Gastrocnemius medialis (tissue), 4 donors: ENCODE measurements around the gene SPIB.
"Not testable (repeated sequence)": the region's sequence is repeated elsewhere in the genome, so short reads cannot be mapped to it uniquely, and the experiment has no call there.

Experiments used
- POLR2A ChIP-seq, 2 donors: fragments of 450-650 bp; IDR thresholded peaks; one replicate each; pipeline ENCODE4 v1.6.1; 2017; ENCODE audit warnings: antibody characterized with exemption in 2 of 2, mild to moderate bottlenecking in 2 of 2, moderate library complexity in 2 of 2
- TF ChIP-seq, protein P1 (sequence below), 5 experiments: fragments of 450-650 bp in 3 of 5; fragments of 200-600 bp in 2 of 5; sonication (generic) in 2 of 5; IDR thresholded peaks in 4 of 5; conservative IDR thresholded peaks in 1 of 5; 1 replicate in 4 of 5; 2 replicates in 1 of 5; pipeline ENCODE4 v1.5.1; 2016 to 2019; ENCODE audit warnings: antibody characterized with exemption in 5 of 5, mild to moderate bottlenecking in 3 of 5, moderate library complexity in 3 of 5

DNA sequence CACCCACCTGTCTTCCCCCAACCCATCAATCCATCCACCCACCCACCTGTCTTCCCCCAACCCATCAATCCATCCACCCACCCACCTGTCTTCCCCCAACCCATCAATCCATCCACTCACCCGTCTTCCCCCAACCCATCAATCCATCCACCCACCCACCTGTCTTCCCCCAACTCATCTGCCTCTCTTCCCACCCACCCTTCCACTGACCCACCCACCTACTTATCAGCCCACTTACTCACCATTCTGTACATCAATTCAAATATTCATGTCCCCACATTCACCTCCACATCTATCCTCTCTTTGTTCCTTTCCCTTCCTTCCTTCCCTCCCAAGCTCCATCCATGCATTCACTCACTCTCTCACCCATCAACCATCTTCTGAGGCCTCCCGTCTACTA, 20.4 kb downstream of the SPIB start:
- TF ChIP-seq, protein P1, sequence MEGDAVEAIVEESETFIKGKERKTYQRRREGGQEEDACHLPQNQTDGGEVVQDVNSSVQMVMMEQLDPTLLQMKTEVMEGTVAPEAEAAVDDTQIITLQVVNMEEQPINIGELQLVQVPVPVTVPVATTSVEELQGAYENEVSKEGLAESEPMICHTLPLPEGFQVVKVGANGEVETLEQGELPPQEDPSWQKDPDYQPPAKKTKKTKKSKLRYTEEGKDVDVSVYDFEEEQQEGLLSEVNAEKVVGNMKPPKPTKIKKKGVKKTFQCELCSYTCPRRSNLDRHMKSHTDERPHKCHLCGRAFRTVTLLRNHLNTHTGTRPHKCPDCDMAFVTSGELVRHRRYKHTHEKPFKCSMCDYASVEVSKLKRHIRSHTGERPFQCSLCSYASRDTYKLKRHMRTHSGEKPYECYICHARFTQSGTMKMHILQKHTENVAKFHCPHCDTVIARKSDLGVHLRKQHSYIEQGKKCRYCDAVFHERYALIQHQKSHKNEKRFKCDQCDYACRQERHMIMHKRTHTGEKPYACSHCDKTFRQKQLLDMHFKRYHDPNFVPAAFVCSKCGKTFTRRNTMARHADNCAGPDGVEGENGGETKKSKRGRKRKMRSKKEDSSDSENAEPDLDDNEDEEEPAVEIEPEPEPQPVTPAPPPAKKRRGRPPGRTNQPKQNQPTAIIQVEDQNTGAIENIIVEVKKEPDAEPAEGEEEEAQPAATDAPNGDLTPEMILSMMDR (IDR thresholded peaks at IDR 0.05 in 4 of 5, conservative IDR thresholded peaks at IDR 0.05 in 1 of 5) = not testable (repeated sequence)
- TF ChIP-seq POLR2A (IDR thresholded peaks at IDR 0.05) = not testable (repeated sequence)
